ENCODE results near the gene KIF3A. TPM values are rescaled to one million over a fixed set of nuclear protein-coding genes. Genes with fewer than 3 reads are reported as not detected.

Gene KIF3A
- total and polyA plus RNA-seq, 2 of the 8 experiments (the other 6 are each of a cell fraction or from before 2014, with no cell fraction given), result 3.1 to 13.1 TPM

DNA sequence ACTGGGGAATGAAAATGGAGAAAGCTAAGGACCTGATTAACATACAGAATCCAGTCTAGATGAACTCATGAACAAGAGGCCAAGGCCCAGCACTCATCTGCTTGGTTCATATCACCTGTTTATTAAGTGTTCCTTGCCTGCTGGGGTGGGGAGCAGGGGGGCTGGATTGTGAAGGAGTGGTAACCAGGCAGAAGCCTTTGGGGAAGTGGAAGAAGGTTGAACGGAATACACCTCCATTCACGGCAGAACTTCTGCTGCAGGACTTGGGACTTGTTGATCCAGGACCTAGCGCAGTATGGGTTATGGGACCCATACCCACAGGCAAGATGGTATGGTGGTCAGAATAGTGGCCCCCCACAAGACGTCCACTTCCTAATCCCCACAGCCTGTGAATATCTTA is 48.5 kb upstream of the KIF3A start (continued):
- TF ChIP-seq BCL11A (IDR thresholded peaks at IDR 0.05; ENCODE audit: low read depth in 2 of 2, low read length in 2 of 2) (no peak), RBBP5 (IDR thresholded peaks at IDR 0.05; ENCODE audit: borderline replicate concordance, low read depth, low read length) (no peak), BACH1 (IDR thresholded peaks at IDR 0.05; ENCODE audit: low read length) (no peak), KDM4A (IDR thresholded peaks at IDR 0.05; ENCODE audit: low read depth, low read length, severe bottlenecking) (no peak), HDAC6 (IDR thresholded peaks at IDR 0.05; ENCODE audit: low read depth, low read length) (no peak), CREB1 (IDR thresholded peaks at IDR 0.05) (no peak), TCF12 (IDR thresholded peaks at IDR 0.05; ENCODE audit: low read depth, low read length) (no peak), FOSL1 (IDR thresholded peaks at IDR 0.05; ENCODE audit: insufficient read depth, low read depth, low read length) (no peak), SUZ12 (IDR thresholded peaks at IDR 0.05; ENCODE audit: low read length) (no peak)
- TF ChIP-seq, protein P1, sequence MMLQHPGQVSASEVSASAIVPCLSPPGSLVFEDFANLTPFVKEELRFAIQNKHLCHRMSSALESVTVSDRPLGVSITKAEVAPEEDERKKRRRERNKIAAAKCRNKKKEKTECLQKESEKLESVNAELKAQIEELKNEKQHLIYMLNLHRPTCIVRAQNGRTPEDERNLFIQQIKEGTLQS (IDR thresholded peaks at IDR 0.05; ENCODE audit: insufficient read depth, low read depth, low read length), result no peak
